Measurements from ENCODE around the gene PRSS8.
A peak's percentile ranks its signal among the peaks of the same experiment; 100 is the strongest.
"Not testable (repeated sequence)": the region's sequence is repeated elsewhere in the genome, so short reads cannot be mapped to it uniquely, and the experiment has no call there.

The PRSS8 gene

GRCh38 chr16:31127182-31127581 lies 8.3 kb downstream of the PRSS8 start:
- no peak for DNase-seq

- no peak for DNase-seq
Measured at GRCh38 chr16:31125844-31126243, 9.7 kb downstream of the PRSS8 start.

- no peak for DNase-seq
Measured at GRCh38 chr16:31120129-31120528, 15.4 kb downstream of the PRSS8 start.

DNA sequence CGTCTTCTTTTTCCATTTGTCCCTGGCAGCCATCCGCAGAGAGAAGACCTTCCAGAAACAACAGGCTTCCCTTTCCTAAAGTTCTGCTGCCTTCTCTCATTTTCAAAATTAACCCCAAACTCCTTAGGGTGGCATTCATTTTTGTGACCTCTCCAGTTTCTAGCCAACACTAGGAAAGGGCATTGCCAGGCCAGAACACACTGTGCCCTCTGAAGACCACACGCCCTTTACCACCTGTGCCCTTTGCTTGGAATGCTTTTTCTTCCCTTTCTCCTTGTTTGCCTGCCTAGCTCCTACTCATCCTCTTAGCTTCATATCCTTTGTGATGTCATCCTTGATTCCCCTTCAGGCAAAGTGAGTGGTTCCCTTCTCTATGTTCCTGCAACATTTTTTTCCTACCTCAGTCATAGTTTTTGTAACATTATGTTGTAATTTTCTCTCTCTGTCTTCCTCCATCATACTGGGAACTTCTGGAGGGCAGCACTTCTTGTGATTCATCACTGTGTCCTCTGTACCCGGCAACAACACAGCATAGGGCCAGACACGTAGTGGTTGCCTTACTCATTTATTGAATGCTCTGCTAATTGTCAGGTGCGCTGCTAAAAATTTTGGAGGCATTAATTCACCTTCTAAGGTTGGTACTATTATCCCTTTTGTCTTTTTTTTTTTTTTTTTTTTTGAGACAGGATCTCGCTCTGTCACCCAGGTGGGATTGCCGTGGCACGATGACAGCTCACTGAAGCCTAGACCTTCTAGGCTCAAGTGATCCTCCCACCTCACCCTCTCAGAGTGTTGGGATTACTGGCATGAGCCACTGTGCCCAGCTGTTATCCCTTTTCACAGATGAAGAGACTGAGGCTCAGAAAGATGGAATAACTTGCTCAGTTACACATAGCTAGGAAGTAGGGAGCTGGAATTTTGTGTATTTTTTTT lies 17.0 kb downstream of the PRSS8 start:
- no peak for DNase-seq

DNA sequence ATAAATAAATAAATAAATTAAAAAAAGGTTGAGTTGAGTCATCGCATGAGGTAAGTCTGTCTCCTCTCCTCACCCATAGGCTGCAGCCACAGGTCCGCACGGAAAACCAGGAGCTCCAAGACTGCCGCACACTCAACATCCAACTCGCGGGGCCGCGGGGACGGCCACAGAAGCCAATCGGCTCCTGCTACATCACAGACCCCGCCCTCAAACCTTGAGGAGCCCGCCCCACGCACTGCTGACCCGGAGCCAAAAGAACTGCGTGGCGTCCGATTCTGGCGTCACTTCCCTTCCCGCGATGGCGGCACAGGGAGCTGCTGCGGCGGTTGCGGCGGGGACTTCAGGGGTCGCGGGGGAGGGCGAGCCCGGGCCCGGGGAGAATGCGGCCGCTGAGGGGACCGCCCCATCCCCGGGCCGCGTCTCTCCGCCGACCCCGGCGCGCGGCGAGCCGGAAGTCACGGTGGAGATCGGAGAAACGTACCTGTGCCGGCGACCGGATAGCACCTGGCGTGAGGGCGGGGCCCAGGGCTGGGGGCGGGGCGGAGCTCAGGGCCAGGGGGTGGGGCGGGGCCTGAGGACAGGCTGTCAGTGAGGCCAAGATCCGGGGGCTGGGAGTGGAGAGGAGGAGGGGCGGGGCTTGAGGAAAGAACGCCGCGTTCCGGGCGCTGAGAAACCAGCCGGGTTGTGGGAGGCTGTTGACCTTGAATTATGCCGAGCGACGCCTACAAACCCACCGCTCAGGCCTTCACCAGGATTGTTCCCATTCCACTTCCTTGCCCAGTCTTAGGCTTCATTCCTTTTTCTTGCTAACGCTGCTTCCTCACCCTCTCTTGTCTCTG lies 17.9 kb downstream of the PRSS8 start, which contains the start of gene KAT8:
Gene KAT8 (plus strand): TSS at position 281 of the 839 bp plus-strand sequence. CDS start 18 bp downstream, at position 299.
- DNase-seq = peak; percentile 99

GRCh38 chr16:31114468-31114867 lies 21.1 kb downstream of the PRSS8 start:
- DNase-seq = no peak

DNA sequence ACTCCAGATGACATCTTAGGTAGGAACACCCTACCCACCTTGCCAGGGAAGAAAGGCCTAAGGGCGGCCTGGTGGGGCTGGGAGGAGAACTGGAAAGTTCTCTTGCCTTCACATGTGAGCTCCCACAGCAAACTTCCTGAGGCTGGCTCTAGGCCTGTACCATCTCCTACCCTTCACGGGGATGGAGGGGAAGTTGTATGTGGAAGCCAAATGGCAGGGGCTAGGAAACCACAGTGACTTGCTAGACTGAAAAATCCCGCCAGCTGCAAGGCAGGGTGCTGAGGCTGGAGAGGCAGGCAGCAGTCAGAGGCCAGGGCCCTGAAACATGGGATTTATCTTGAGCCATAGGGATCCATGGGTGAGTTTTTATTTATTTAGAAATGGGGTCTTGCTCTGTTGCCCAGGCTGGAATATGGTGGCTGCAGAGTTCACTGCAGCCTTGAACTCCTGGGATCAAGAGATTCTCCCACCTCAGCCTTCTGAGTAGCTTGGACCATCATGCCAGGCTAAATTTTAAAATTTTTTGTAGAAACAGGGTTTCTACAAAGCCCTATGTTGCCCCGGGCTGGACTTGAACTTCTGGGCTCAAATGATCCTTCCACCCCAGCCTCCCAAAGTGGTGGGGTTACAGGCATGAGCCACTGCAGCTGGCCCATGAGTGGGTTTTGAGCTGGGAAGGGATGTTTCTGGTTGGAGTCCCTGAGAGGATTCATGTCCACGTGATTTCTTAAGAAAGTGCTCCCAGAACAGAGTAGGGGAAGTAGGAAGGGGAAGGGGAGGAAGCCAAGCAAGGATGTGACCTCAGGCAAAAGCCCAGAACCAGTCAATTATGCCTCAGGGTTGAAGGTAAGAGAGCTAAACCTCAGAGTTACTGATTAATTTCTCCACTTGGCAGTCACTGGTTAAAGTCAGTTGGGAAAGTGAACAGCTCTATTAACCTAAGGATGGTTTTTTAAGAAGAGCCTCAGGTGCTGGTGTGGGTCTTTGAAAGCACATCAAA lies 22.1 kb downstream of the PRSS8 start:
- no peak for DNase-seq

- DNase-seq = no peak
Measured at GRCh38 chr16:31112711-31113110, 22.8 kb downstream of the PRSS8 start.

GRCh38 chr16:31111881-31112466 lies 23.6 kb downstream of the PRSS8 start:
- no peak for DNase-seq

DNA sequence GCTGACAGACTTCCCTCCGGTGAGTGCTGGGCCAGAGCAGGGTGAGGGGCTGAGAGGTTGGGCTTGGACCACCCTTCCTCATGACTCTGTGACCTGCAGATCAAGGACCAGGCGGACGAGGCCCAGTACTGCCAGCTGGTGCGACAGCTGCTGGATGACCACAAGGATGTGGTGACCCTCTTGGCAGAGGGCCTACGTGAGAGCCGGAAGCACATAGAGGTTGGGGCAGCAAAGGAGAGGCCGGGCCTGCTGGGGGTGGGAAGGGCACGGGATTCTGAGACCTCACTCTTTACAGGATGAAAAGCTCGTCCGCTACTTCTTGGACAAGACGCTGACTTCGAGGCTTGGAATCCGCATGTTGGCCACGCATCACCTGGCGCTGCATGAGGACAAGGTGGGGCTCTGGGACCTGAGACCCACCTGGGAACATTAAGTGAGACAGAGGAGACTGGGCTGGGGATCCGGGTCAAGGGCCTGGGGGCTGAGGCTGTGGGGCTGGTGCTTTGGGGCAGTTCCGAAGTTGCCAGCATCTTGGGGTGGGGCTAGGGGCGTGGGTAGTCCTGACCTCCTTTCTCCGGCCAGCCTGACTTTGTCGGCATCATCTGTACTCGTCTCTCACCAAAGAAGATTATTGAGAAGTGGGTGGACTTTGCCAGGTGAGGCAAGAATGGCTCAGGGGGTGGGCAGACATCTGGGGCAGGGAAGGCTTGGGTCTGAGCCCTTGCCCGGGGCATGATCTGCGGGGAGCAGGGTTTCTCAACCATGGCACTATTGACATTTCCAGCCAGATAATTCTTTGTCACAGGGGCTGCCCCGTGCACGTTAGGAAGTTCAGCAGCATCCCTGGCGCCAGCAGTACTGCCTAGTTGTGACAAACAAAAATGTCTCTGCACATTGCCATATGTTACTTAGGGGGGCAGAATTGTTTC lies 25.2 kb downstream of the PRSS8 start:
- DNase-seq = no peak

- no peak for DNase-seq
Measured at GRCh38 chr16:31109622-31110021, 25.9 kb downstream of the PRSS8 start.

DNA sequence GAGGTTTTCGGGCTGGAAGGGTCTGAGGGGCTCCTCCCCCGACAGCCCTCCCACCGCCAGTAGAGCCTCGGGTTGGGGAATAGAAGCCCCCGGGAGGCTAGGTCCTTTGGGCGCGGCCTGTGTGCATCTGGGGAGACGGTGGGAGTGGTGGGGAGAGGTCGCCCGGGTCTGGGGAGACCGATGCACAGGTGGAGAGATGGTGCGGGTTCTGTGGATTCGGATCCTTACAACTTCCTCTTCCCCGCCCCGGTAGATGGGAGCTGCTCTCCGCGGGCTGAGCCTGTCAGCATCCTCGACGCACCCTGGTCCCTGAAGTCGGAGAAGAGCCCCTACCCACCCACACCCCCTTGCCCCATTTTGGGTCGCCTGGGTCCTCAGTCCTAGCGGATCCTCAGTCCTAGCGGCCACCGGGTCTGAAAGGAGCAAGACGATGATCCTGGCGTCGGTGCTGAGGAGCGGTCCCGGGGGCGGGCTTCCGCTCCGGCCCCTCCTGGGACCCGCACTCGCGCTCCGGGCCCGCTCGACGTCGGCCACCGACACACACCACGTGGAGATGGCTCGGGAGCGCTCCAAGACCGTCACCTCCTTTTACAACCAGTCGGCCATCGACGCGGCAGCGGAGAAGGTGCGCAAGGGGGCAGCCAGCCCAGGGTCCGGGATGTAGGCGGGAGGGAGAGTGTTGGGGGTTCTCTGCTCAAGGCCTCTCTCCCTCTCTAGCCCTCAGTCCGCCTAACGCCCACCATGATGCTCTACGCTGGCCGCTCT lies 26.6 kb downstream of the PRSS8 start:
- DNase-seq = no peak

- peak; percentile 86 for DNase-seq
Measured at GRCh38 chr16:31108035-31108793, 27.3 kb downstream of the PRSS8 start, which contains the start of gene BCKDK. BCKDK (plus strand) TSS chr16:31108386; CDS start chr16:31109224, 838 bp downstream.

GRCh38 chr16:31107465-31107867 lies 28.1 kb downstream of the PRSS8 start:
- DNase-seq = no peak

DNA sequence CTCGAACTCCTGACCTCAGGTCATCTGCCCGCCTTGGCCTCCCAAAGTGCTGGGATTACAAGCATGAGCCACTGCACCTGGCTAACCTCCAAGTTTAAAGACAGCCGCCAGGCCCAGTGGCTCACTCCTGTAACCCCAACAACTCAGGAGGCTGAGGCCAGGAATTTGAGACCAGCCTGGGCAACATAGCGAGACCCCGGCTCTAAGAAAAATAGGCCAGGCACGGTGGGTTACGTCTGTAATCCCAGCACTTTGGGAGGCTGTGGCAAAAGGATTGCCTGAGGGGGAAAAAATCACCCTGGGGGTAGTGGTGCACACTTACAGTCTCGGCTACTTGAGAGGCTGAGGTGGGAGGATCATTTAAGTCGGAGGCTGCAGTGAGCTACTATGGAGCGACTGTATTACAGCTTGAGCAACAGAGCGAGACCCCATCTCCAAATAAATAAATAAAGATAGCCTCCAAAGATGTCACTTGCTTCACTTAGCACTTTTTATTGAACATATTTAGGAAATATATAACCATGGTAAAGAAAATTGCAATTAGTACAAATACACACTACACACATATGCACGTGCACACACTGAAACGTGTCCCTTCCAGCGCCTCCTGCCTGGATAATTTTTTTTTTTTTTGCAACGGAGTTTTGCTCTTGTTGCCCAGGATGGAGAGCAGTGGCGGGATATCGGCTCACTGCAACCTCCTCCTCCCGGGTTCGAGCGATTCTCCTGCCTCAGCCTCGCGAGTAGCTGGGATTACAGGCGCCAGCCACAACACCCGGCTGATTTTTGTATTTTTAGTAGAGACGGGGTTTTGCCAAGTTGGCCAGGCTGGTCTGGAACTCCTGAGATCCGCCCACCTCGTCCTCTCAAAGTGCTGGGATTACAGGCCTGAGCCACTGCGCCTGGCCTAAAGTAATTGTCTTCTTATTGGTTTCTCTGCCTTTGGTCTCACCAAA lies 28.7 kb downstream of the PRSS8 start:
- DNase-seq = no peak

GRCh38 chr16:31105677-31106213 lies 29.8 kb downstream of the PRSS8 start:
- DNase-seq = peak; percentile 69

DNA sequence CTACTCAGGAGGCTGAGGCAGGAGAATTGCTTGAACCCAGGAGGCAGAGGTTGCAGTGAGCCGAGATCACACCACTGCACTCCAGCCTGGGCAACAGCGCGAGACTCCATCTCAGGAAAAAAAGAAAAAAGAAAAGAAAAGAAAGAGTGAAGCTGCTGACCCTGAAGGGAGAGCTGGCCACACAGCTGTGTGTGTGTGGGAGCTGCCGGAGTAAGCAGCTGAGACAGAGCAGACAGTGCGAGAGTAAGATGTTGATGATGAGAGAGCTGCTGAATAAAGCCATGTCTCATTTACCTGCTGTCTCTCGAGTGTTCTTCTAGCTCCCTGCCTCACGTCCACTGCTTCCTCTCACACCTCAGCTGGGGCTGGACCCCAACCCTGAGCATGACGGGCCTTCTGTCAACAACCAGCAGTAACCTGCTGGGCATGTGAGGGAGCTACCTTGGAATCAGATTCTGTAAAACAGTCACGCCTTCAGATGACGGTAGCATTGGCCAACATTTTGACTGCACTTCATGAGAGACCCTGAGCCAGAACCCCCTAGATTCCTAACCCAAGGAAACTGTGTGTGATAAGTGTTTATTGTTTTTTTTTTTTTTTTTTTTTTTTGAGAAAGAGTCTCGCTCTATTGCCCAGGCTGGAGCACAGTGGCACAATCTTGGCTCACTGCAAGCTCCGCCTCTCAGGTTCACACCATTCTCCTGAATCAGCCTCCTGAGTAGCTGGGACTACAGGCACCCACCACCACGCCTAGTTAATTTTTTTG lies 34.5 kb downstream of the PRSS8 start:
- not testable (repeated sequence) for DNase-seq
